HG03159 (cell line): ENCODE results near the gene HSDL2.
"Not testable (repeated sequence)": the region's sequence is repeated elsewhere in the genome, so short reads cannot be mapped to it uniquely, and the experiment has no call there.

Experiments used
- ATAC-seq: cut with Tn5 transposase; IDR thresholded peaks from one replicate; pipeline ENCODE4 v1.9.1; 2021; ENCODE audit warnings: mild to moderate bottlenecking, moderate library complexity; ENCODE audit not compliant: unreplicated experiment

Gene HSDL2

DNA sequence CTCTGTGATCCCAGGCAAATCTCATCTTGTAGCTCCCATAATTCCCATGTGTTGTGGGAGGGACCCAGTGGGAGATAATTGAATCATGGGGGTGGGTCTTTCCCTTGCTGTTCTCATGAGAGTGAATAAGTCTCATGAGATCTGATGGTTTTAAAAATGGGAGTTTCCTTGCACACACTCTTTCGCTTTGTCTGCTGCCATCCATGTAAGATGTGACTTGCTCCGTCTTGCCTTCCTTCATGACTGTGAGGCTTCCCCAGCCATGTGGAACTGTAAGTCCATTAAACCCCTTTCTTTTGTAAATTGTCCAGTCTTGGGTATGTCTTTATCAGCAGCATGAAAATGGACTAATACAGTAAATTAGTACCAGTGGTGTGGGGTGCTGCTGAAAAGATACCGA is 14.7 kb upstream of the HSDL2 start:
- not testable (repeated sequence) for ATAC-seq

- ATAC-seq, result no peak
Observed at GRCh38 chr9:112366591-112366990, 13.3 kb upstream of the HSDL2 start.

DNA sequence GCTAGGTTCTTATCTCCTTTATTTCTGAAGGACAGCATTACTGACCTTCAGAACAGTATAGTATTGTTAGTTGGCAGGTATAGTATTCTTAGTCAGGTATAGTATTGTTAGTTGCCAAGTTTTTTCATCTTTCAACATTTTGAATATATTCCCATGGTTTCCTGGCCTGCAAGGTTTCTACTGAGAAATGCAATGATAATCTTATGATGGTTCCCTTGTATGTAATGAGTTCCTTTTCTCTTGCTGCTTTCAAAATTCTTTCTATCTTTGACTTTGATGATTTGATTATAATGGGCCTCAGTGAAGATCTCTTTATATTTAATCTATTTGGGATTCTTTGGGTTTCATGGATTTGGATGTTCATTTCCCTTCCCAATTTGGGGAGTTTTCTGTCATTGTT is 12.4 kb upstream of the HSDL2 start:
- no peak for ATAC-seq

GRCh38 chr9:112369817-112370216 is 10.1 kb upstream of the HSDL2 start:
- no peak for ATAC-seq

GRCh38 chr9:112371060-112371459 is 8.8 kb upstream of the HSDL2 start:
- no peak for ATAC-seq

- not testable (repeated sequence) for ATAC-seq
Observed at GRCh38 chr9:112373666-112374065, 6.2 kb upstream of the HSDL2 start.

DNA sequence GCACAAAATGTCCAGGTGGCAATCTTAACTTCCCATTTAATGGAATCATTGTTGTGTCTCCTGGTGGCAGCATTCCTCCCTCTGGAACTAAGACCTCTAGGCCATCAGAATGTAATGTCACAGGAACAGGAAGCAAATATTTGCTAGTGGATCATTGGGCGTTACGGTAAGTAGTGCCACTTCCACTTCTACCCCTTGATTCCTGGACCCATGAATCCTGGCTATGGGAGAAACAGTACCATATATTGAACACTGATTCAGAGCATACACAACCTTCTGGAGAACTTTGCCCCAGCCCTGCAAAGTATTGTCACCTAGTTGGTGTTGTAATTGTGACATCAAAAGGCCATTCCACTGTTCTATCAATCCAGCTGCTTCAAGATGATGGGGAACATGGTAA is 5.7 kb upstream of the HSDL2 start:
- not testable (repeated sequence) for ATAC-seq

DNA sequence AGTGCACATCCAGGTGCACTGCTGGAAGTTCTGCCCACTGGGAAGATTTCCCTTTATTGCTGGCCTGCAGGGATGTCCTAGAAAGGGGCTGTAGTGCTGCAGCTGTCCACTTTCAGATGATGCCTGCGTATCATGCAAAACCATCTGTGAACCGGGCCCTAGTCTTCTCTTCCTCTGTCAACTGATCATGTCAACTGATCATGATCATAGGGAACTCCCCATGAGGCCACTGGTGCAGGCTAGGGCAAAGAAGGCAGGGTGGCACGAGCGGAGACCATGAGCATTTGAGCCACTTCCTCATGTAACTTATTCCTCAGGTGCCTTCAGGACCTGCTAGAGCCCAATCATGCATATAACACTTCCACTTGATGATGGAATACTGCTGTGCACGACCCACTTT is 4.5 kb upstream of the HSDL2 start:
- ATAC-seq, result no peak

DNA sequence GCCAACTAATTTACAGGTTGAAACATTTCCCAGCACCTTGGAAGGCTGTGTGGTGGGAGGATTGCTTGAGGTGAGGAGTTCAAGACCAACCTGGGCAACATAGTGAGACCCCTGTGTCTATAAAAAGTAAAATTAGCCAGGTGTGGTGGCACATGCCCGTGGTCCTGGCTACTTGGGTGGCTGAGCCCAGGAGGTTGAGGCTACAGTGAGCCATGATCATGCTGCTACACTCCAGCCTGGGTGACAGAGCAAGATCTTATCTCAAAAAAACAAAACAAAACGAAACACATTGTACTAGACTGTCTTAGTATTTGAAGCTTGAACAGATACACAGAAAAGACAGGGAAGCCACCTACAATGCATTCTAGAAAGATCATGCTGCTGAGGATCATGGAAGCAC is 2.8 kb upstream of the HSDL2 start:
- no peak for ATAC-seq

GRCh38 chr9:112377684-112378327 is 2.1 kb upstream of the HSDL2 start:
- ATAC-seq, result no peak

DNA sequence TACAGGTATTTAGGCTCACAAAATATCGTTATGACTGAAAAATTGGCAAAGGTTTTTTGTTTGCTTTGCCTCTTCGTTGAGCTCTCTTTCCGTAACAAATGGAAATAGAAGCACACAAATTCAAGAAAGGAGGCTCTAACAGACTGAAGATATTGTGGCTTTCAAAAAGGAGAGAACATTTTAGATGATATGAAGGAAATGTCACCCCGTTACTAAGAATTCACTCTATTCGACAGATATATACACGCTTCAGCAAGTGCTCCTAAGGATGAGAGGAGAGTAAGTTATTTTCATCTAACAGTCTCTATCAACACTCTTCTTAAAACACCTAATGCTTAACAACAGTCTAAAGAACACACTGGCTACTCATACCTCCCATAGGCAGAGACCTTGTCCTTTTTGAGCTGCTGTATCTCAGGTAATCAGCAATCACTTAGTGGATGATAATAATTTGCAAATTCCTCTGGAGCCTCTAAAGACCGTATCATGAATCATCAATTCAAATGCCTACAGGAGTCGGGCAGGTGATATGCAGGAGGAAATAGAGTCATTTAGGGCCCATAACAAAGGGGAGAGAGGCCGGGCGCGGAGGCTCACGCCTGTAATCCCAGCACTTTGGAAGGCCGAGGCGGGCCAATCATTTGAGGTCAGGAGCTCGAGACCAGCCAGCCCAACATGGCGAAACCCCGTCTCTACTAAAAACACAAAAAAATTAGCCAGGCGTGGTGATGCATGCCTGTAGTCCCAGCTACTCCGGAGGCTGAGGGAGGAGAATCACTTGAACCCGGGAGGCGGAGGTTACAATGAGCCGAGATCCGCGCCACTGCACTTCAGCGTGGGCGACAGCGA is 1.4 kb upstream of the HSDL2 start:
- ATAC-seq, result peak; percentile 1

DNA sequence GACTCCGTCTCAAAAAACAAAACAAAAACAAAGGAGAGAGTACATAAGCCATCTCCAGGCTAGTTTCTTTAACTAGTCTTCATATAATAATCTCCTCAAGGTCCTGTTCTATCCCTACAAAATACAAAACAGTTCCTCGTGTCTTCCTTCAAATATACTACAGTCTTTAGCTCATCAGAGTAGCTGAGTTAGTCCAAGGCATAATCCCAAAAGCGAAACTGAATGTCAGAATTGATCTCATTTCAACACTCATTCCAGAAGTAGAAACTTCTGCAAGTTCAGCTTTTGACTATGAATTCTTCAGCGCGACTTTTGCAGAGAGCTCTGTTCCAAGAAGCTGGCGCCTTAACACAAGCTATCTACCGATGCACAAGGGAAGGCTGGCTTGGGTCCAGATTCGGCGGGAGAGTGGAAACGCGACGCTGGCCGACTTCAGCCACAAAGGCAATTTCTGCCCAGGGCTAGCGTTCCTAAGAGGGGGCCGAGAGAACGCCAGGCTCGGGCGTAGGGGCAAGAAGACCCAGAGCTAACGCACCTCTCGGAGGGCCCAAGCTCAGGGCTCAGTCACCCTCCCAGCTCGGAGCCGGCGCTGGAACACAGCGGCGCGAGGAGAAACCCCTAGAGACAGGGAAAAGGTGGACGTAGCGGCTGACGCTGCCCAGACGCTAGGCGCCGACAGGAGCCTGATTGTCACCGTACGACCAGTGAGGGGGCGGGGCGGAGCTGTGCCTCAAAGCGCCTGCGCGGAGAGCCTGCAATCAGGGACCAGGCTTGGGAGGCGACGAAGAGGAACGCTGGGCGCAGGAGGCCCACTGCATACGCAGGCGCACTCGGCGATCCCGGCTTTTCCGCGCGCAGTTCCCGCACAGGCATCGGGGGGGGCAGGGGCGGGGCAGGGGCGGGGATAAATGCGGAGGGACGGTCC is 469 bp upstream of the HSDL2 start:
- ATAC-seq, result peak; percentile 79

- ATAC-seq, result no peak
Observed at GRCh38 chr9:112380825-112381221, 915 bp downstream of the HSDL2 start.

DNA sequence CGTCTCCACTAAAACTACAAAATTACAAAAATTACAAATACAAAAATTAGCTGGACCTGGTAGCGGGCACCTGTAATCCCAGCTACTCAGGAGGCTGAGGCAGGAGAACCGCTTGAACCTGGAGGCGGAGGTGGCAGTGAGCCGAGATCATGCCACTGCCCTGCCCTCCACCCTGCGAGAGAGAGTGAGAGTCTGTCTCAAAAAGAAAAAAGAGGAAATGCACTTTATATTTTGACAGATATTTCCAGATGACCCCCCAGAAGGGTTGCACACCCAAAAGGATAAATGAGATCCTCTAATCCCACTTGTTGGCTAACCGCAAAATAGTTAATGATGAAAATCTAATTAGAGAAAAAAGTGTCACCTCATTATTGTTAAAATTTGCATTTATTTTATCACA is 2.2 kb downstream of the HSDL2 start:
- no peak for ATAC-seq

GRCh38 chr9:112382501-112383364 is 2.8 kb downstream of the HSDL2 start:
- no peak for ATAC-seq

- no peak for ATAC-seq
Observed at GRCh38 chr9:112384219-112384618, 4.3 kb downstream of the HSDL2 start.

- ATAC-seq, result no peak
Observed at GRCh38 chr9:112384690-112385089, 4.8 kb downstream of the HSDL2 start.

GRCh38 chr9:112387115-112387514 is 7.2 kb downstream of the HSDL2 start:
- ATAC-seq, result no peak

DNA sequence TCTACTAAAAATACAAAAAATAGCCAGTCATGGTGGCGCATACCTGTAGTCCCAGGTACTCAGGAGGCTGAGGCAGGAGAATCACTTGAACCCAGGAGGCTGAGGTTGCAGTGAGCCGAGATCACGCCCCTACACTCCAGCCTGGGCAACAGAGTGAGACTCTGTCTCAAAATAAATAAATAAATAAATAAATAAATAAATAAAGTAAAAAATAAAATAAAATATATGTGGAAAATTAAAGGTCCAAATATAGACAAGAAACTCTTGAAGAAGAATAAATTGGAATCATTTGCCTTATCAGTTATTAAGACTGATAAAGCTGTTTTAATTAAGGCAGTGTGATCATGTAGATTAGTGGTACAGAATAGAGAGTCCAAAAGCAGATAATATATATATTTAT is 10.0 kb downstream of the HSDL2 start:
- not testable (repeated sequence) for ATAC-seq

DNA sequence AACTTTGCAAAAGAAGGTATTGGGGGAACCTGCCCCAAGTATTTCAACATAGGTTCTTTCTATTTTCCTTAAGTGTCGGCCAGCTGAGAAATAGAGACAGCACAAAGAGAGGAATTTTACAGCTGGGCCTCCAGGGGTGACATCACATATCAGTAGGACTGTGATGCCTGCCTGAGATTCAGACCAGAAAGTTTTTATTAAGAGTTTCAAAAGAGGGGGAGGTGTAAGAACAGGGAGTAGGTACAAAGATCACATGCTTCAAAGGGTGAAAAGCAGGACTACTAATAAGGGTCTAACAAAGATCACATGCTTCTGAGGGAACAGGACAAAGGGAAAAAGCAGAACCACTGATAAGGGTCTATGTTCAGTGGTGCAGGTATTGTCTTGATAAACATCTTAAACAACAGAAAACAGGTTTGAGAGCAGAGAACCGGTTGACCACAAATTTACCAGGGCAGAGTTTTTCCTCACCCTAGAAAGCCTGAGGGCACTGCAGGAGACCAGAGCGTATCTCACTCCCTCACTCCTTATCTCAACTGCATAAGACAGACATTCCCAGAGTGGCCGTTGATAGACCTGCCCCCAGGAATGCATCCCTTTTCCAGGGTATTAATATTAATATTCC is 12.1 kb downstream of the HSDL2 start:
- not testable (repeated sequence) for ATAC-seq
